Measurements from ENCODE around the gene CFDP1. TPM values are rescaled to one million over a fixed set of nuclear protein-coding genes. Genes with fewer than 3 reads are reported as not detected.
A peak's percentile ranks its signal among the peaks of the same experiment; 100 is the strongest.

The CFDP1 gene
- total and polyA plus RNA-seq, 2 of the 13 experiments (the other 11 are each of a cell fraction or from before 2014, with no cell fraction given) = 78.6 to 153 TPM

DNA sequence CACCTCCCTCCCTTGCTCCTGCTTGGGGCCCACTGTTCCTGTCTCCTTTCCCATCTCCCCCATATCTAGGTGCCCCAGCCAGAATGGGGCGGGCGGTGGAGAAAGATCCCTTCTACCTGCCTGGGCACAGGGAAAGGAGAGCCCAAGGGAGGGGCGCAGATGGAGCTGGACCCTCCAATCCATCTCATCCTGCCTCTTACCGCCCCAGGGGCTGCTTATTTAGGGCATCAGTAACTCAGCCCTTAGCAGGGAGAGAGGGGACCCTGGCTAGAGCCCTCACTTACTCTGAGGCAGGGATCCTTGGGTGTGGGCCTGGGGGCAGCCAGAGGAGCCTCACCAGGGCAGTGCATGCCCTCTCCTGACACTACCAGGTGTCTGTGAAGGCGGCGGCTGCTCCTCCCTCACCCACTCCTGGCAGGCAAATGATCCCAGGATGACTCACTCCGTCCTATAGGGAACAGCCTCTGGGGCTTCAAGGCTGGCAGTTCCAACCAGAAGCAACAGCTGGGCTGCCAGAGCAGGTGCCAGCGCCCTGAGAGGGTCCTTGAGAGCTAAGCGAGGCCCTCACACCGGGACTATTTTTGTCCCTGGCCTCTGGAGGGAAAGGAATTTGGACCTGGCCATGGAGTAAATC, 165.6 kb downstream of the CFDP1 start (continued):
- TF ChIP-seq ZNF609 (CRISPR knock-in tag; IDR thresholded peaks at IDR 0.05; ENCODE audit: borderline replicate concordance) = no peak
- TF ChIP-seq ZNF343 (CRISPR knock-in tag; IDR thresholded peaks at IDR 0.05) = no peak
- no peak for TF ChIP-seq FOXM1 (CRISPR knock-in tag; IDR thresholded peaks at IDR 0.05)
- TF ChIP-seq, protein P1, sequence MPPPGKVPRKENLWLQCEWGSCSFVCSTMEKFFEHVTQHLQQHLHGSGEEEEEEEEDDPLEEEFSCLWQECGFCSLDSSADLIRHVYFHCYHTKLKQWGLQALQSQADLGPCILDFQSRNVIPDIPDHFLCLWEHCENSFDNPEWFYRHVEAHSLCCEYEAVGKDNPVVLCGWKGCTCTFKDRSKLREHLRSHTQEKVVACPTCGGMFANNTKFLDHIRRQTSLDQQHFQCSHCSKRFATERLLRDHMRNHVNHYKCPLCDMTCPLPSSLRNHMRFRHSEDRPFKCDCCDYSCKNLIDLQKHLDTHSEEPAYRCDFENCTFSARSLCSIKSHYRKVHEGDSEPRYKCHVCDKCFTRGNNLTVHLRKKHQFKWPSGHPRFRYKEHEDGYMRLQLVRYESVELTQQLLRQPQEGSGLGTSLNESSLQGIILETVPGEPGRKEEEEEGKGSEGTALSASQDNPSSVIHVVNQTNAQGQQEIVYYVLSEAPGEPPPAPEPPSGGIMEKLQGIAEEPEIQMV (CRISPR knock-in tag; IDR thresholded peaks at IDR 0.05; ENCODE audit: low read depth) = peak; percentile 29; the same call in 1 of the 2 replicates
- TF ChIP-seq GABPB1 (CRISPR knock-in tag; IDR thresholded peaks at IDR 0.05) = 0 out of 2 replicates have a peak, but pooled peaks have one; percentile 8
- TF ChIP-seq ATAD3A (CRISPR knock-in tag; IDR thresholded peaks at IDR 0.05) = no peak
- TF ChIP-seq MLLT10 (CRISPR knock-in tag; IDR thresholded peaks at IDR 0.05) = no peak
- no peak for TF ChIP-seq ZBTB3 (CRISPR knock-in tag; IDR thresholded peaks at IDR 0.05; ENCODE audit: borderline replicate concordance, low read depth)
- peak; percentile 13 for TF ChIP-seq TEAD3 (CRISPR knock-in tag; optimal IDR thresholded peaks at IDR 0.05; ENCODE audit: borderline replicate concordance)
- no peak for TF ChIP-seq ZNF383 (CRISPR knock-in tag; IDR thresholded peaks at IDR 0.05; ENCODE audit: borderline replicate concordance)
- TF ChIP-seq ATF1 (CRISPR knock-in tag; IDR thresholded peaks at IDR 0.05) = no peak
- TF ChIP-seq, protein P2, sequence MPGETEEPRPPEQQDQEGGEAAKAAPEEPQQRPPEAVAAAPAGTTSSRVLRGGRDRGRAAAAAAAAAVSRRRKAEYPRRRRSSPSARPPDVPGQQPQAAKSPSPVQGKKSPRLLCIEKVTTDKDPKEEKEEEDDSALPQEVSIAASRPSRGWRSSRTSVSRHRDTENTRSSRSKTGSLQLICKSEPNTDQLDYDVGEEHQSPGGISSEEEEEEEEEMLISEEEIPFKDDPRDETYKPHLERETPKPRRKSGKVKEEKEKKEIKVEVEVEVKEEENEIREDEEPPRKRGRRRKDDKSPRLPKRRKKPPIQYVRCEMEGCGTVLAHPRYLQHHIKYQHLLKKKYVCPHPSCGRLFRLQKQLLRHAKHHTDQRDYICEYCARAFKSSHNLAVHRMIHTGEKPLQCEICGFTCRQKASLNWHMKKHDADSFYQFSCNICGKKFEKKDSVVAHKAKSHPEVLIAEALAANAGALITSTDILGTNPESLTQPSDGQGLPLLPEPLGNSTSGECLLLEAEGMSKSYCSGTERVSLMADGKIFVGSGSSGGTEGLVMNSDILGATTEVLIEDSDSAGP (CRISPR knock-in tag; IDR thresholded peaks at IDR 0.05; ENCODE audit: borderline replicate concordance) = 0 out of 2 replicates have a peak, but pooled peaks have one; percentile 38
- TF ChIP-seq ZFP1 (CRISPR knock-in tag; IDR thresholded peaks at IDR 0.05) = no peak
- TF ChIP-seq BRCA1 (CRISPR knock-in tag; IDR thresholded peaks at IDR 0.05) = no peak
- TF ChIP-seq HNRNPL (IDR thresholded peaks at IDR 0.05; ENCODE audit: low read depth, low read length) = peak; percentile 94
- TF ChIP-seq, protein P3, sequence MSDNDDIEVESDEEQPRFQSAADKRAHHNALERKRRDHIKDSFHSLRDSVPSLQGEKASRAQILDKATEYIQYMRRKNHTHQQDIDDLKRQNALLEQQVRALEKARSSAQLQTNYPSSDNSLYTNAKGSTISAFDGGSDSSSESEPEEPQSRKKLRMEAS (IDR thresholded peaks at IDR 0.05) = peak; percentile 38; the same call in 1 of the 2 replicates
- no peak for TF ChIP-seq POLR2G (IDR thresholded peaks at IDR 0.05; ENCODE audit: low read depth, low read length)
- no peak for TF ChIP-seq NONO (IDR thresholded peaks at IDR 0.05)
- no peak for TF ChIP-seq NONO (CRISPR knock-in tag; conservative IDR thresholded peaks at IDR 0.05)
- TF ChIP-seq CBFB (CRISPR knock-in tag; IDR thresholded peaks at IDR 0.05) = no peak
- TF ChIP-seq, protein P4, sequence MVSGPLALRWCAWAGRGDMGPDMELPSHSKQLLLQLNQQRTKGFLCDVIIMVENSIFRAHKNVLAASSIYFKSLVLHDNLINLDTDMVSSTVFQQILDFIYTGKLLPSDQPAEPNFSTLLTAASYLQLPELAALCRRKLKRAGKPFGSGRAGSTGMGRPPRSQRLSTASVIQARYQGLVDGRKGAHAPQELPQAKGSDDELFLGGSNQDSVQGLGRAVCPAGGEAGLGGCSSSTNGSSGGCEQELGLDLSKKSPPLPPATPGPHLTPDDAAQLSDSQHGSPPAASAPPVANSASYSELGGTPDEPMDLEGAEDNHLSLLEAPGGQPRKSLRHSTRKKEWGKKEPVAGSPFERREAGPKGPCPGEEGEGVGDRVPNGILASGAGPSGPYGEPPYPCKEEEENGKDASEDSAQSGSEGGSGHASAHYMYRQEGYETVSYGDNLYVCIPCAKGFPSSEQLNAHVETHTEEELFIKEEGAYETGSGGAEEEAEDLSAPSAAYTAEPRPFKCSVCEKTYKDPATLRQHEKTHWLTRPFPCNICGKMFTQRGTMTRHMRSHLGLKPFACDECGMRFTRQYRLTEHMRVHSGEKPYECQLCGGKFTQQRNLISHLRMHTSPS (CRISPR knock-in tag; IDR thresholded peaks at IDR 0.05; ENCODE audit: low read depth) = peak; percentile 90

Measured in HepG2 (cell line).